Endodermal cell (in vitro differentiated cells): ENCODE results near the gene GNB1L. TPM values are rescaled to one million over a fixed set of nuclear protein-coding genes. Genes with fewer than 3 reads are reported as not detected.

Experiments used
- DNase-seq: peaks from one replicate; pipeline ENCODE4 v3.0.0-alpha.2; 2017
- H3K27ac ChIP-seq: 2 replicates; pipeline ENCODE4 v1.5.1; 2013; ENCODE audit warnings: mild to moderate bottlenecking, low read depth, low read length, moderate library complexity
- H3K27me3 ChIP-seq: 2 replicates; pipeline ENCODE4 v1.6.1; 2013; ENCODE audit warnings: mild to moderate bottlenecking, low read length, moderate library complexity; ENCODE audit not compliant: insufficient read depth, control insufficient read depth, poor library complexity, severe bottlenecking
- H3K36me3 ChIP-seq: 2 replicates; pipeline ENCODE4 v1.7.0; 2013; ENCODE audit warnings: mild to moderate bottlenecking, low read length, moderate library complexity; ENCODE audit not compliant: control insufficient read depth, insufficient read depth
- H3K4me1 ChIP-seq: one replicate; pipeline ENCODE4 v1.7.0; 2013; ENCODE audit warnings: low read length; ENCODE audit not compliant: control insufficient read depth, insufficient read depth
- H3K4me3 ChIP-seq: 2 replicates; pipeline ENCODE4 v1.5.1; 2013; ENCODE audit warnings: mild to moderate bottlenecking, low read length, moderate library complexity
- H3K9ac ChIP-seq: 2 replicates; pipeline ENCODE4 v1.6.1; 2013; ENCODE audit warnings: mild to moderate bottlenecking, low read length, moderate library complexity; ENCODE audit not compliant: poor library complexity, severe bottlenecking; ENCODE audit errors: extremely low read depth
- H3K9me3 ChIP-seq: 2 replicates; pipeline ENCODE4 v1.6.1; 2013; ENCODE audit warnings: mild to moderate bottlenecking, low read length, moderate library complexity; ENCODE audit not compliant: control insufficient read depth
- H3K27ac Mint-ChIP-seq: 2 replicates; pipeline ENCODE4 v1.8.0; 2020; ENCODE audit warnings: mixed read lengths
- H3K27me3 Mint-ChIP-seq: 2 replicates; pipeline ENCODE4 v1.8.0; 2021; ENCODE audit warnings: mild to moderate bottlenecking, mixed read lengths; ENCODE audit not compliant: insufficient read depth
- H3K36me3 Mint-ChIP-seq: 2 replicates; pipeline ENCODE4 v1.8.0; 2020; ENCODE audit warnings: low read depth, mixed read lengths
- H3K4me1 Mint-ChIP-seq: 2 replicates; pipeline ENCODE4 v1.8.0; 2020; ENCODE audit warnings: mixed read lengths
- H3K4me3 Mint-ChIP-seq: 2 replicates; pipeline ENCODE4 v1.8.0; 2020; ENCODE audit warnings: mild to moderate bottlenecking, moderate library complexity, mixed read lengths
- H3K9me3 Mint-ChIP-seq: 2 replicates; pipeline ENCODE4 v1.8.0; 2020; ENCODE audit warnings: mild to moderate bottlenecking, mixed read lengths
- CTCF ChIP-seq: fragments of 200-600 bp; sonication (generic); conservative IDR thresholded peaks from 2 replicates; pipeline ENCODE4 v1.5.0; 2021; ENCODE audit warnings: antibody characterized with exemption, mild to moderate bottlenecking
- WGBS, 2 experiments: methylation state at CpG; one replicate each; pipeline versions ENCODE4 v1.1.5 to v1.1.7; 2013; ENCODE audit warnings: missing lambda C conversion rate in 2 of 2, mixed read lengths in 1 of 2; ENCODE audit not compliant: insufficient coverage in 1 of 2, insufficient read length in 1 of 2; 5-methylcytosine and 5-hydroxymethylcytosine counted together
- total RNA-seq, 2 donors: library from RNA; stranded (reverse); fragmentation: NEBNext Ultra II Directional in 1 of 2; extraction: Animal tissue kit (Norgen Biotek cat#: 25700) in 1 of 2; gene quantifications; 2 replicates in 1 of 2; 3 replicates in 1 of 2; pipeline ENCODE4 v1.2.1, GENCODE V29; 2021

The GNB1L gene
- total RNA-seq, 2 donors from 2014 or later: 9.5 to 12.2 TPM

GRCh38 chr22:19787849-19788141 lies 66.9 kb downstream of the GNB1L start:
- H3K27ac Mint-ChIP-seq: no peak overlapping the region
- Histone ChIP-seq H3K4me1 (no peaks in the 10 kb centered on the region), H3K9me3 (no peaks in the 10 kb centered on the region), H3K4me3 (no peak overlapping the region), H3K27ac (no peak overlapping the region), H3K36me3 (no peaks in the 10 kb centered on the region), H3K27me3 (no peaks in the 10 kb centered on the region), H3K9ac (no peak overlapping the region)
- no peaks in the 10 kb centered on the region for H3K27me3 Mint-ChIP-seq
- no peaks in the 10 kb centered on the region for H3K9me3 Mint-ChIP-seq
- H3K4me1 Mint-ChIP-seq: no peaks in the 10 kb centered on the region
- 89 to 96% methylated on average over 7 to 9 of the region's 9 CpGs for WGBS, 2 experiments
- TF ChIP-seq CTCF: no peak
- DNase-seq: no peak
- H3K36me3 Mint-ChIP-seq: no peaks in the 10 kb centered on the region
- no peak overlapping the region for H3K4me3 Mint-ChIP-seq

- Histone ChIP-seq H3K36me3 (no peaks in the 10 kb centered on the region), H3K4me3 (no peak overlapping the region), H3K27ac (no peak overlapping the region), H3K9me3 (no peaks in the 10 kb centered on the region), H3K4me1 (no peaks in the 10 kb centered on the region), H3K27me3 (no peaks in the 10 kb centered on the region), H3K9ac (no peak overlapping the region)
- no peaks in the 10 kb centered on the region for H3K4me1 Mint-ChIP-seq
- DNase-seq: no peak
- 91 to 98% methylated on average over 19 to 28 of the region's 28 CpGs for WGBS, 2 experiments
- no peak for TF ChIP-seq CTCF
- no peak overlapping the region for H3K4me3 Mint-ChIP-seq
- H3K27ac Mint-ChIP-seq: no peak overlapping the region
- H3K9me3 Mint-ChIP-seq: no peaks in the 10 kb centered on the region
- H3K36me3 Mint-ChIP-seq: no peaks in the 10 kb centered on the region
- no peaks in the 10 kb centered on the region for H3K27me3 Mint-ChIP-seq
Observed at GRCh38 chr22:19786959-19787848, 67.5 kb downstream of the GNB1L start.

- Mint-ChIP-seq H3K4me3 (no peak overlapping the region), H3K27me3 (no peaks in the 10 kb centered on the region), H3K9me3 (no peaks in the 10 kb centered on the region), H3K27ac (no peak overlapping the region), H3K4me1 (no peaks in the 10 kb centered on the region), H3K36me3 (no peaks in the 10 kb centered on the region)
- H3K27ac ChIP-seq: no peak overlapping the region
- H3K9me3 ChIP-seq: no peaks in the 10 kb centered on the region
- no peak overlapping the region for H3K9ac ChIP-seq
- no peaks in the 10 kb centered on the region for H3K27me3 ChIP-seq
- TF ChIP-seq CTCF: no peak
- WGBS, 2 experiments: 89 to 95% methylated on average over 4 to 6 of the region's 6 CpGs
- H3K36me3 ChIP-seq: no peaks in the 10 kb centered on the region
- H3K4me3 ChIP-seq: no peak overlapping the region
- no peaks in the 10 kb centered on the region for H3K4me1 ChIP-seq
- DNase-seq: no peak
Observed at GRCh38 chr22:19786264-19786585, 68.4 kb downstream of the GNB1L start.
